ENCODE measurements around the gene IRX3.
"Not testable (repeated sequence)": the region's sequence is repeated elsewhere in the genome, so short reads cannot be mapped to it uniquely, and the experiment has no call there.

IRX3 gene

GRCh38 chr16:54275956-54276355, 10.6 kb downstream of the IRX3 start:
- DNase-seq (ENCODE audit: low spot score): no peak

- no peak for DNase-seq (ENCODE audit: low spot score)
Observed at GRCh38 chr16:54273566-54273965, 13.0 kb downstream of the IRX3 start.

GRCh38 chr16:54270711-54271110, 15.9 kb downstream of the IRX3 start:
- DNase-seq (ENCODE audit: low spot score): no peak

GRCh38 chr16:54269461-54269860, 17.1 kb downstream of the IRX3 start:
- DNase-seq (ENCODE audit: low spot score): no peak

GRCh38 chr16:54268766-54269165, 17.8 kb downstream of the IRX3 start:
- DNase-seq (ENCODE audit: low spot score): no peak

- no peak for DNase-seq (ENCODE audit: low spot score)
Observed at GRCh38 chr16:54268340-54268739, 18.2 kb downstream of the IRX3 start.

GRCh38 chr16:54266363-54266955, 20.1 kb downstream of the IRX3 start:
- DNase-seq (ENCODE audit: low spot score): no peak

- DNase-seq (ENCODE audit: low spot score): no peak
Observed at GRCh38 chr16:54265575-54266107, 20.9 kb downstream of the IRX3 start.

GRCh38 chr16:54253118-54253517, 33.5 kb downstream of the IRX3 start:
- DNase-seq (ENCODE audit: low spot score): no peak

GRCh38 chr16:54248863-54249710, 37.5 kb downstream of the IRX3 start:
- DNase-seq (ENCODE audit: low spot score): no peak

- not testable (repeated sequence) for DNase-seq (ENCODE audit: low spot score)
Observed at GRCh38 chr16:54247705-54248104, 38.9 kb downstream of the IRX3 start.

- no peak for DNase-seq (ENCODE audit: low spot score)
Observed at GRCh38 chr16:54246454-54246821, 40.1 kb downstream of the IRX3 start.

- no peak for DNase-seq (ENCODE audit: low spot score)
Observed at GRCh38 chr16:54245788-54246453, 40.7 kb downstream of the IRX3 start.

- no peak for DNase-seq (ENCODE audit: low spot score)
Observed at GRCh38 chr16:54244061-54244886, 42.3 kb downstream of the IRX3 start.

GRCh38 chr16:54243202-54243601, 43.4 kb downstream of the IRX3 start:
- DNase-seq (ENCODE audit: low spot score): no peak

GRCh38 chr16:54242199-54242598, 44.4 kb downstream of the IRX3 start:
- DNase-seq (ENCODE audit: low spot score): no peak

GRCh38 chr16:54241525-54241924, 45.1 kb downstream of the IRX3 start:
- no peak for DNase-seq (ENCODE audit: low spot score)

- no peak for DNase-seq (ENCODE audit: low spot score)
Observed at GRCh38 chr16:54240271-54241129, 46.1 kb downstream of the IRX3 start.

- no peak for DNase-seq (ENCODE audit: low spot score)
Observed at GRCh38 chr16:54239456-54239855, 47.1 kb downstream of the IRX3 start.

GRCh38 chr16:54236773-54237172, 49.8 kb downstream of the IRX3 start:
- no peak for DNase-seq (ENCODE audit: low spot score)

- no peak for DNase-seq (ENCODE audit: low spot score)
Observed at GRCh38 chr16:54233615-54234014, 53.0 kb downstream of the IRX3 start.
